GM21737 (cell line): Measurements from ENCODE around the gene PPARA.
"Not testable (repeated sequence)": the region's sequence is repeated elsewhere in the genome, so short reads cannot be mapped to it uniquely, and the experiment has no call there.

Experiments
- ATAC-seq: cut with Tn5 transposase; IDR thresholded peaks from one replicate; pipeline ENCODE4 v1.9.1; 2021; ENCODE audit warnings: mild to moderate bottlenecking, moderate library complexity; ENCODE audit not compliant: unreplicated experiment

The PPARA gene

DNA sequence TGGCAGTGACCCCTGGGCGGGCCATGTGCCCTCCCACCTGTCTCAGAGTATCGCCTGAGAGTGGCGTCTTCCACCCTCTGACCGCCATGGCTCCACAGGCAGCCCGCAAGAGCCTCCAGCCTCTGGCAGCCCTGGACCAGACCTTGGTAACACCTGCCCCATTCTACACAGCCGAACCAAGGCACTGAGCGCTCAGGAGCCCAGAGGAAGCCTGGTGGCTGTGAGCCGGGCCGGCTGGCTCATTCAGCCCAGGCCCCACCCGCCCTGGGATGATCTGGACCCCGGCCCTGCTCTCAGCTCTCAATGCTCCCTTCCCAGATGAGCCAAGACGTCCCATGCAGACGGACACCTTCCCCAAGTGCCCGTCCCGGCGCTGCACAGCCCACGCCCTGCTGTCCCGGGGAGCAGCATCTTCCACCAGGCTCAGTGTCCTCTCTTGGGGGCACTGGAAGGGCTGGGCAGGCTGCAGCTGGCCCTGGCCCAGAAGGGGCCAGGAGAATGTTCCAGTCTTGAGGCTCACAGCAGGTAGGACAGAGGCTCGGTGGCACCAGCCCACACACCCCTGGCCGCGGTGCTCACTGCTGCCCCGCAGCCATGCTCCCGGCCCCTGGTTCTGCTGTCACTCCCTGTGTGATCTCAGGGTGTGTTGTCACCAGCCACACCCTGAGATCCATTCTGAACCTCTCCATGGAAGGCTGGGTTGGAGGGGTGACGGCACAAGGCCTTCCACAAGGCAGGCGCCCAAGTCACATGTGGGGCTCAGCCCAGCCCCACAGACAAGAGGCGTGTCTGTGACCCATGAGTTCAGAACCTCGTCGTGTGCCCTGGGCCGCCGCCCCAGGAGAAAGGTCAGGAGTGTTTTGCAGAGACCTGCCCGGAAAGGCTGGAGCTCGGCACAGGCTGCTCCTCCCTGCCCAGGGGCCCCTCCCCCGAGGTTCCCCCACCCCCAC is 24.2 kb upstream of the PPARA start:
- no peak for ATAC-seq

- ATAC-seq, result no peak
These were observed 23.4 kb upstream of the PPARA start for GRCh38 chr22:46126853-46127385.

DNA sequence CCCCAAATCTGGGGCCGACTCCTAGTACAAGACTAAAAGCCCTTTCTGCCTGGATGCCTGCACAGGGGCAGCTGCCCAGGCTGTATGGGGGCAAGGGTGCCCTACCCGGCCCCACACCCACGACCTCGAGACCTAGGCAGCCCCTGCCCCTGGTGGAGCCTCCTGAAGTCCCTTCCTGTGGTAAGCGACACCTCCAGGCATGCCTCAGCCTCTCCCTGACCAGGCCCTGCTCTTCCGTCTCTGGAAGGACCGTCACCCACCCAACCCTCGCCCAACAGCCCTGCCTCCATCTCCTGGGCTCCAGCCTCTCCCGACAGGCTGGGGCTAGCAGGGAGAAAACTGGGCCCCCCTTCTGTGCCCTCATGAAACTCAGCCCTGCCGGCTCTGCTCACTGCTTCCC is 22.8 kb upstream of the PPARA start:
- ATAC-seq, result no peak

DNA sequence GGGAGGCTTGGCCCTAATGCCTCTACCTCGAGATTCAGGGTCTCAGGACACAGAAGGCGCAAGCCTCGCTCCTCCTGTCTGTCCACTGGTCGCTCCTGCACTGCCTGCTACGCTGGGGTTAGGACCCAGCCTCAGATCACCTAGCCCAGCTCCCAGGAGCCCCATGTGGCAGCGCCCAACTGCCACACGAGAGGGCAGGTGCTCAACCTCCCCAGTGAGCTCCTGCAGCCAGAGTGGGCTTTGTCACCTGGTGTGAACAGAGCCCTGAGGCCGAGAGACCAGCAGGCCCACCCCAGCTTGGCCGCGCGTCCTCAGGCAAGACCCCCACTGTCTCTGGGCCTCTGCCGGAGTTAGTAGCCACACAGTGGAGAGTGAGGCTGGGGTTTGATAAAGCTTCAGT is 21.7 kb upstream of the PPARA start:
- no peak for ATAC-seq

DNA sequence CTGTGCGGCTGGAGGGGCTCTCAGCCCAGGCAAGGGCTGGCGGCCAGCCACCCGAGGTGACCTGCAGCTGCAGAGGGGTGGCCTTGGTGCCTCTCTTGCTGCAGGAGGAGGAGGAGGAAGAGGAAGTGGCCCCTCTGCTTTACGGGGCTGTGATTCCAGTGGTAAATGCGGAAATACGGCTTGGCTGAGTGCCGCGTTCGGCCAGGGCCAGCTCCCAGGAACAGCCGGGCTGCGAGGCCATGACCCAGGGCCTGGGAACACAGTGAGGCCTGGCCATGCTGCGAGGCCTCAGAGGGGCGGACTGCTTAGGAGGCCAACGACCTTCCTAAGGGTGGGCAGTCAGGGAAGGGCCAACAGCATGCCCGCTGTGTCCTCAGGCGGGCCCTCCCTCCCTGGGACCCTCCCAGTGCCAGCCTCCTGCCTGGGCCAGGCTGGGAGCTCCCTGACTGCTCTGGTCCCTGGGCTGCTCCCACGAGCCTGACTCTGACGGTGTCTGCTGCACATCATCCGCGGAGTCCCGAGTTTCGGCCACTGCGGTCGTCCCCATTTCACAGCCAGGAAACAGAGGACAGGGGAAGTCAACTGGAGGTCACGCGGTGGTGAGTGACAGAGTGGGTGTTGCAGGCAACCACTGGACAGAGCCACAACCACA is 20.8 kb upstream of the PPARA start:
- no peak for ATAC-seq

DNA sequence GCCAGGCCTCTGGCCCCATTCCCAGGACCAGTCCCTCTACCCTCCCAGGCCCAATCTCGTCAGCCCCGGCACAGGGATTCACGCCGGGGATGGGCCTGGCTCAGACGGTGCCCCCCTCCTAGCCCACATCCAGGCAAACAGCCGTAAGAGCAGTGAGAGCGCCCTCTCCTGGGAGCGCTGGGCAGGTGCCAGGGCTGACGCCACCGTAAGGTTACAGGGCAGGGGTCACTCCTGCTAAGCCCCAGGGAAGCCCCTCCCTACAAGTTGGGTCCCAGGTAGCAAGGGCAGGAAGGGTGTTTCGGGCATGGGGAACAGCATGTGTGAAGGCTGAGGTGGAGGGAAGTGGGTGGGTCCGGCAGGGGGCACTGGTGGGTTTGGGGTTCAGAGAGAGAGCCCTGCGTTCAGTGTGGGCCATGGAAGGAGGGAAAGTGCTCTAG is 19.2 kb upstream of the PPARA start:
- ATAC-seq, result no peak

GRCh38 chr22:46132193-46132829 is 18.0 kb upstream of the PPARA start:
- not testable (repeated sequence) for ATAC-seq

DNA sequence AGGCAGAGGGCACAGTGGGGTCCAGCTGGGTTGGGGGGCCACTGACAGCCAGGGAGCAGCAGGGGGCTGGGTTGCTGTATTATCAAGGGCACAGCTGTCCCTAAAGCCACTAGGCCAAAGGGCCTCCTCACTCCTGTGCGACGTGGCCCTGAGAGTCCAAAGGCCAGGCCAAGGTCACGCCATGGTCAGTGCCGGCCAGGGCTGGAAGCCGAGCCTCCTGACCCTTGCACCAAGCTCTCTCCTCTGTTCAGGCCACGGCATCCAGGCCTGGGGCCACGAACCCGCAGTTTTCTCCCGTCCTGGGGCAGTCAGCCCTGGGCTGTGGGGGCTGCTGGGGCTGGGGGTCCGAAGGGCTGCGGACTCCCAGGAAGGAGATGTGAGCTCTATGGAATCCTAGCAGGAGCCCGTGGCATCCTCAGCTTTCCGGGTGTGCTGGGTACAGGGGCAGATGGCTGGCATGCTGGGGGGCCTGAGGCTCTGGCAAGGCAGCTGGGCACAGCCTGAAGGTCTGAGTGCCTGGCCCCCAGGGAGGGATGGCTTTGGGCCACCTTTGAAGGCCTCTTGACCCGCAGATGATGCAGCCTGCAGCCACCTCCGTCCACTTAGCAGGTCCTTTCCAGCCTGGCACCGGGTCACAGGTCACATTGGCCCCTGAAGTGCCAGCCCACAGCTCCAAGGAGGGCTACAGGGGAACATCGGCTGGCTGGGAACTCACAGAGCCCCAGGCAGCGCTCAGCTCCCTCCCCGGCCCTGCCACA is 17.3 kb upstream of the PPARA start:
- no peak for ATAC-seq

DNA sequence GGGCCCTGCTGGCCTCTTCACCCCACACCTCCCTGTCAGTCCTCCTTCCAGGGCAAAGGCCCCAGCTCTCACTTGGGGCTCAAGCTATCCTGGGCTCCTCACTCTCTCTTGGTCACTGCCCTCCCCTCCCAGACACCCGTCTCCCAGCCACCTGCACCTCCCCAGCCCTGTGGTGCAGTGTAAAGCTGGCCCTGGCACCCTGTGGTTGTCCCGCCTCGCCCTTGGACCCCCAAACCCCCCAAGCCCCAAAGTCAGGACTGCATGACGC is 16.8 kb upstream of the PPARA start:
- ATAC-seq, result no peak

DNA sequence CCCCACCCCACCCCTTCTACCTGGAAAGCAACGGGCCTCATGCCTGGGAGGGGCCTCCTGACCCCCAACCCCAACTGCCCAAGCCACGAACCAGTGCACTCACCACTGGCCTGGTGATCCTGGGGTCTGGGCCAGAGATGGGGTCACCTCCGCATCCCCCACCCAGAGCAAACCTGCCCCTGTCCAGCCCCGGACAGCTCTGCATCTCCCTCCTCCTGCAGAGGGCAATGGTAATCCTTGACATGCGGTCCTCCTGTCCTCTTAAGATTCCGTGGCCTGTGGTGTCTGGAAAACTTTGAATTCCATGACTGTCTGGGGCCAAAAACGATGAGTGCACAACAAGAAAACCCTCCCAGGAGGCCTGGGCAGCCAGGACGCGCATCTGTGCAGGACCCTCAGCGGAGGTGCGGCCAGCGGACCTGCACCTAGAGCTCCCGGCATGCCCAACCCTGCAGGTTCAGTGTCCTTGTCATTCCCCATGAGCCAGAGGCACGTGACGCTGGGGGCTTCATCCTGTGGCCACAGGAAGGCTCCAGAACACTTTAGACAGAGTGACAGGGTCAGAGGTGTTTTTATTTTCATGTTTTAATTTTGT is 16.1 kb upstream of the PPARA start:
- ATAC-seq, result no peak

DNA sequence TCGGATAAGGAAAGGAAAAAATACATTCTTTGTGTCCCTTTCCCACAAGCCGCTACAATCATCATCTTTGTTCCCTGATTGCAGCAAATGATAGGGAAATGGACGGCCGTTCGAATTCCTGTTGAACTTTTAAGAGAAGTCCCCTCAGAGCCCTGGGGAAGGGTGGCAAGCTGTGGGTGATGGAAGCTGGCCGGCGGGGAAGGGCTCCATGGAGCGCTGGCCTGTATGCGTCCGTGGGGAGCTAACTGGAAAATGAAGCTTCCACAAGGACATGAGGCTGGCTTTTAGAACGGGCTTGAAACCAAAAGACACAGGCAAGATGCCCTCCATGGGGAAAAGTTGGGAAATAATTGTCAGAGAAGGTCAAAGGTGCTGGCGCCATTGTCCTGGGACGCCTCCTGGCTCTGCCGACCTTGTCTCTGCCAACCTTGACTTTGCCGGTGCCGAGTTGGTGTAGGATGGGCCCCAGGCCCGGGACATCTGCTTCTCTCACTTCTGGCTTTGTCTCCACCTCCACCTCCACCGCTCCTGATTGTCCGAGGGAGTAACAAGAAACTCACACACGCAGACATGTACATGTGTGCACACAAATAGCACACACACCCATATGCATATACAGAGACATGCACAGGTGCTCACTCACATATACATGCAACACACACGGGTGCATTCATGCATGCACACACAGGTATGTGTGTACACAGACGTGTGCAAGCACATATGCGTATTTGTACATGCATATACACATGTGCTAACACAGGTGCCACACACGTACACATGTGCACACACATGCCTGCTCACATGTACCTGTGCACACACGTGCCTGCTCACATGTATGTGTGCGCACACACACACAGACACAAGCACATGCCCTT is 14.5 kb upstream of the PPARA start:
- no peak for ATAC-seq

DNA sequence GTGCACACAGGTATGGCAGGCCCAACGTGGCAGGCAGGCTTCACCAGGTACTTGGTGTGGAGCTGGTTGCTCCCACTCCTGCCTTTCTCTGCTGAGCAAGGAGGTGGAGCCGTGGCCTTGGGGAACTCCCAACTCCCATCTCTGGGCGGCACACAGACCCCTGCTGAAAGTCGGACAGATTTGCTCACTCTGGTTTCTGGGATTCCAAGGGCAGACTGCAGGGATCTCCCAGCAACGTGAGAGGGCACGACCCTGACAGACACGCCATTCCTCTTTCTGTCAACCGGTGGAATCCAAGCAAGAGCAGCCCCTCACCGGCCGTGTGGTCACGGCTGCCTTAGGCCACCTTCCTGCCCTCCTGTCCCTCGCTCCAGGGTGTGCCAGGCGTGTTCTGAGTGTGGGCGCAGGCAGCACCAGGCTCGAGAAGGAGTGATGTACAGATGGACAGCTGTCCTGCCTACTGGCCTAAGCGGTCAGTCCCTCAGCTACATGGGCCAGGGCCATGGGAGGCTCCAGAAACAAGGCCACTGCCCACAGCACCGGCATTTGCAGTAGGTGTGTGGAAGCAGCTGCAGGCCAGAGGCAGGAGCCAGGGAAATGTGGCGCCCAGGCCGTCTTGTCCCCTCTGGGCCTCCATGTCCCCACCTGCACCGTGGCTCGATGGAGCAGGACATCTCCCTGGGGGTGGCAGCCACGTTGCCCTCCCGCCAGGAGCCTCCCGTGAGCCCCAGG is 13.7 kb upstream of the PPARA start:
- ATAC-seq, result no peak

DNA sequence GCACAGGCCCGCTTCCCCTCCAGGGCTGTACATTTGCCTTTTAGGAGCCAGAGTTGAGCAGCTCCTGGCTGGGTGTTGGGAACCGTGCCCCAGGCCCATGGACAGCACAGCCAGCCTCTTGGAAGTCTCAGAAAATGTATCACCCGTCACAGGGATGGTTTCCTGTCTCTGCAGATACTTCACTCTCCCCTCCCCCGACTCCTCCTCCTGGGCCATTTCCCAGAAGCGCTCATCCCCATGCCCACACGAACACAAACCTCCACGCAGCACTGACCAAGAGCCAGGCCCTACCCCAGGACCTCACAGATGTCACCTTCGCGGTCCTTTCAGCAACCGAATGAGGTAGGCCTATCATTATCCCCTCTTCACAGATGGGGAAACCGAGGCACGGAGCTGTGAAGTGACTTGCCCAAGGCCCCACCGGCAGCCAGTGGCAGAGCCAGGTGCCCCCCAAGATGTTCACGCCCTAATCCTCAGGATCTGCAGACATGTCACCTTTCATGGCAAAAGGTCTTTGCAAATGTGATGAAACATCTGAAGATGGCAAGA is 13.0 kb upstream of the PPARA start:
- no peak for ATAC-seq

- ATAC-seq, result no peak
These were observed 12.1 kb upstream of the PPARA start for GRCh38 chr22:46138058-46138797.

DNA sequence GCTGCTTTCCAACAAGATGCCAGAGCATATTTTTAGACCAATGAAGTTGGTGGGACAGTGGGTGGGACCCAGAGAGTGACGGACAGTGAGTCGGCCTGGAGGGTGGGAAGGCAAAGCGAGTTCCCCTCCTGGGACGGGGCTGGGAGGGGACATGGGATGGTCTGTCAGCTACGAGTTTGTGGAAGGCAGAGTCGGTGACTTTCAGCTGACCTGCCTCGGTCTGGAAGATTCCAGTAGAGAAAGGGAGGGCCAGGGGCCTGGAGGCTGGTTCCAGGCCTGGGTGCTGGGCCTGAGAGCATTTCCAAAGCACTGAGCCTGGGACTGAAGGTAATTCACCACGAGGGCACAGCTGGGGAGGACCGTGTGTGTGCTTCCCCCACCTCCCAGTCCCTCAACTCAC is 10.9 kb upstream of the PPARA start:
- ATAC-seq, result not testable (repeated sequence)

DNA sequence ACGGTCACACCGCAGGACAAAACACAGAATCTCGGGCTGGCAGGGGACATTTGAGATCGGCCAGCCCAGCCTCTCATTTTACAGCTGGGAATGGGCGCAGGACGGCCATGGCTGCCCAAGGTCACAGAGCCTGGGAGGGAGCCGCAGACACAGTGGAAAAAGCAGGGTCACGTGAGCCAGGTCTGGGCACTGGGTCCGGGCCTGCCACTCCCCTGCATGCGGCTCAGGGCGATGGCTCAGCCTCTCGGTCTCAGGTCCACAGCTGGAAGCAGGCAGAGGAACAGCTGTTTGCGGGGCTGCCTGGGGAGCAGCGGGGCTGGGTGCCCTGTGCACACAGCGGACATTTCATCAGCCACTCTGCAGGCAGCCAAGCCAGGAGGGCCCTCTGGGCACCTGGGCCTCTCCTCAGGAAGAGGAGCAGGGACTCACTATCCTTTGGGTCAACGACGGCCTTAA is 10.4 kb upstream of the PPARA start:
- ATAC-seq, result no peak

DNA sequence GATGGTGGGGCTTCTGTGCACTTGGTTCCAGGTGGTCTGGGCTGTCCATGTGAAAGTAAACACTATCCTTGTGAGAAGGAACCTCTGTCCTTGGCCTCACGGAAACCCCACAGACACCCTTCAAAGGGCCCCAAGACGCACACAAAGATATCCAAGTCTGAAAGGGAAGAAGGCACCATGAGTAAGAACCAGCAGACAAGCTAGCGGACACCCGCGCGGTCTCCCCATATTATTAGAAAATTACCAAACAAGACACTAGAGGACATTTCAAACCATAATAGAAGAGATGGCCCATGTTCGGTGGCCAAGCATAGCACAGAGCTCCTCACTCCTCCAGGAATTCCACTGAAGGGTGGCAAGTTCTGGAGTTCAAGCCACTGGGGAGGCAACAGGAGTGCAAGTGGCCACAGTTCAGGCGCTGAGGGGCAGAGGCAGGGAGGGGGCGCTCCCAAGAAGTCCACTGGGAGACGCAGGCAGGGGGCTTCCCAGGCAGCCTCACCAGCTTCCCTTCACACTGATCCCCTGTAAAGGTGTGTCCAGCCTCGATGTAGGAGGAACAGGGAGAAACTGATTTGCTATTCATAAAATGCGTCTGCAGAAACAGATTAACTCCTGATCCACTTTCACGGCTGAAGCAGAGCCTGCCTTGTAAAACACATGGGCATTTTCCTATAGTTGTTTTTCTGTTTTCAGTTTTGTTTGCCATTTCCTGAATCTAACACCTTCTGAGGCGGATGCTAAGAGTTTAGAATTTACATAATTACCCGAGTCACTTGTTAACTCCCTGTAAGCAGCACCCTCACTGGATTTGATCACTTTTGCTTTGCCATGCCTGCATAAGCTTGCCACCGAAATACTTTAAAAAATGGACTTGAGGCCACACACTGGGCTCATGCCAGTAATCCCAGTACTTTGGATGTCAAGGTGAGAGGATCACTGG is 9.1 kb upstream of the PPARA start:
- no peak for ATAC-seq
